OCI-LY7 (cell line): ENCODE measurements around the gene MSH2. TPM values are rescaled to one million over a fixed set of nuclear protein-coding genes. Genes with fewer than 3 reads are reported as not detected.

Source experiments
- BruUV-seq: library from RNA; stranded (reverse); fragments of 400-500 nt; replicated peaks from 2 replicates; lab custom pipeline; 2021; lab: Mats Ljungman, UMichigan
- CTCF ChIA-PET: fragments of 300-600 bp; sonication (Branson Sonifier 250); formaldehyde crosslinking; loops from one replicate; lab custom pipeline; 2022; ENCODE audit warnings: antibody characterized with exemption; ENCODE audit not compliant: unreplicated experiment; lab: Charles Lee
- POLR2A ChIA-PET: fragments of 300-600 bp; sonication (Branson Sonifier 250); formaldehyde crosslinking; loops from one replicate; lab custom pipeline; 2022; ENCODE audit warnings: antibody characterized with exemption; lab: Charles Lee
- DNase-seq: peaks from one replicate; pipeline ENCODE4 v3.0.0-alpha.2; 2015; ENCODE audit warnings: low spot score
- H2AFZ ChIP-seq: fragments of 200-600 bp; sonication (generic), shearing (Covaris generic); 2 replicates; pipeline ENCODE4 v1.6.1; 2014; ENCODE audit warnings: mild to moderate bottlenecking, antibody characterized with exemption, low read length, moderate library complexity
- H3K27ac ChIP-seq: fragments of 200-600 bp; sonication (generic); 2 replicates; pipeline ENCODE4 v1.5.1; 2014; ENCODE audit warnings: mixed run types, low read depth, mild to moderate bottlenecking, moderate library complexity, low read length, inconsistent platforms; ENCODE audit not compliant: poor library complexity, severe bottlenecking
- H3K36me3 ChIP-seq: fragments of 200-600 bp; sonication (generic); 2 replicates; pipeline ENCODE4 v1.6.1; 2014; ENCODE audit warnings: mild to moderate bottlenecking, antibody characterized with exemption, low read length, moderate library complexity, mixed read lengths; ENCODE audit not compliant: insufficient read depth
- H3K4me1 ChIP-seq: fragments of 200-600 bp; sonication (generic); 2 replicates; pipeline ENCODE4 v1.5.1; 2014; ENCODE audit warnings: mild to moderate bottlenecking, low read length; ENCODE audit not compliant: insufficient read depth, poor library complexity, severe bottlenecking
- H3K4me2 ChIP-seq: fragments of 200-600 bp; sonication (generic); 2 replicates; pipeline ENCODE4 v1.6.1; 2014; ENCODE audit warnings: mild to moderate bottlenecking, low read length
- H3K4me3 ChIP-seq: fragments of 200-600 bp; sonication (generic); 2 replicates; pipeline ENCODE4 v1.5.1; 2014; ENCODE audit warnings: mild to moderate bottlenecking, low read depth, low read length; ENCODE audit not compliant: poor library complexity, severe bottlenecking
- H3K79me2 ChIP-seq: fragments of 200-600 bp; sonication (generic); 2 replicates; pipeline ENCODE4 v1.6.1; 2016; ENCODE audit warnings: low read depth, mild to moderate bottlenecking, low read length, moderate library complexity, mixed read lengths; ENCODE audit not compliant: insufficient read depth
- H3K9me2 ChIP-seq: fragments of 200-600 bp; sonication (generic); 2 replicates; pipeline ENCODE4 v1.6.1; 2016; ENCODE audit warnings: mild to moderate bottlenecking, low read length, mixed read lengths; ENCODE audit not compliant: insufficient read depth
- H3K9me3 ChIP-seq: fragments of 200-600 bp; sonication (generic); 2 replicates; pipeline ENCODE4 v1.6.1; 2014; ENCODE audit warnings: mild to moderate bottlenecking, mixed run types, low read length, mixed read lengths
- H4K20me1 ChIP-seq: fragments of 200-600 bp; sonication (generic); 2 replicates; pipeline ENCODE4 v1.6.1; 2014; ENCODE audit warnings: mild to moderate bottlenecking, antibody characterized with exemption, low read length, moderate library complexity, mixed read lengths; ENCODE audit not compliant: insufficient read depth
- CTCF ChIP-seq: fragments of 200-600 bp; sonication (generic); conservative IDR thresholded peaks from 2 replicates; pipeline ENCODE4 v1.5.1; 2014; ENCODE audit warnings: mild to moderate bottlenecking, antibody characterized with exemption, low read length, moderate library complexity, mixed read lengths
- EZH2phosphoT487 ChIP-seq: fragments of 200-600 bp; sonication (generic); IDR thresholded peaks from 2 replicates; pipeline ENCODE4 v1.6.1; 2018; ENCODE audit warnings: low read depth, borderline replicate concordance, mild to moderate bottlenecking, mixed run types, antibody characterized with exemption, low read length, moderate library complexity, mixed read lengths
- intact Hi-C: fragments of 100-400 bp; cut with micrococcal nuclease; formaldehyde crosslinking; loops from one replicate; pipeline ENCODE4 v1.10.0; 2022; ENCODE audit not compliant: unreplicated experiment
- total RNA-seq, 2 experiments: library from RNA; depleted of rRNA in 1 of 2; stranded (reverse); fragments of >200 nt in 1 of 2; shearing (Covaris generic) in 1 of 2; gene quantifications; 2 replicates each; pipeline ENCODE4 v1.2.3, GENCODE V29; 2014 to 2022

The MSH2 gene
- total RNA-seq, 2 experiments from 2014 or later: 96.8 to 97.8 TPM

GRCh38 chr2:47518497-47519146 is 115.7 kb downstream of the MSH2 start:
- Histone ChIP-seq H3K4me1 (peaks cover 50% of the 10 kb centered on the region), H3K9me2 (no peaks in the 10 kb centered on the region), H3K36me3 (peaks cover 6% of the 10 kb centered on the region; the same call in 1 of the 2 replicates), H4K20me1 (no peaks in the 10 kb centered on the region), H3K4me2 (peak overlapping the region; percentile 98), H3K27ac (peak overlapping the region; percentile 96), H3K79me2 (peaks cover 35% of the 10 kb centered on the region), H2AFZ (peak overlapping the region; percentile 12; the same call in 1 of the 2 replicates), H3K4me3 (peak overlapping the region; percentile 77), H3K9me3 (no peaks in the 10 kb centered on the region)
- intact Hi-C loops: loop anchor here (5.0 kb wide), 1 partner anchor 81 kb away; no protein-coding TSS in a partner anchor
- peak; percentile 52 for DNase-seq
- ChIA-PET CTCF (interaction anchor here (1.9 kb wide), 1 partner anchor 32 kb away, joined by 5 read pairs; no protein-coding TSS in a partner anchor), POLR2A (interaction anchor here (0.7 to 3.1 kb wide), 14 partner anchors 9 to 300 kb away, joined by 3 to 19 read pairs (median 6); partner anchors contain the start of genes MSH2 and MSH6)
- TF ChIP-seq EZH2phosphoT487 (no peak), CTCF (peak; percentile 75)
- no TSS peak for BruUV-seq

GRCh38 chr2:47519147-47519537 is 116.2 kb downstream of the MSH2 start:
- H3K79me2 ChIP-seq: peaks cover 41% of the 10 kb centered on the region
- peak overlapping the region; percentile 12; the same call in 1 of the 2 replicates for H2AFZ ChIP-seq
- H3K4me3 ChIP-seq: peak overlapping the region; percentile 77
- POLR2A ChIA-PET: interaction anchor here (0.6 to 3.1 kb wide), 16 partner anchors 9 to 299 kb away, joined by 3 to 19 read pairs (median 5); partner anchors contain the start of genes MSH2 and MSH6
- no TSS peak for BruUV-seq
- H3K4me2 ChIP-seq: peak overlapping the region; percentile 98
- H3K27ac ChIP-seq: peak overlapping the region; percentile 96
- 0 out of 2 replicates have a peak, but pooled peaks cover 3% of the 10 kb centered on the region for H3K9me3 ChIP-seq
- H4K20me1 ChIP-seq: no peaks in the 10 kb centered on the region
- no peak for TF ChIP-seq EZH2phosphoT487
- TF ChIP-seq CTCF: no peak
- peak; percentile 64 for DNase-seq
- peaks cover 11% of the 10 kb centered on the region for H3K36me3 ChIP-seq
- no peaks in the 10 kb centered on the region for H3K9me2 ChIP-seq
- peaks cover 54% of the 10 kb centered on the region for H3K4me1 ChIP-seq
- intact Hi-C loops: loop anchor here (5.0 kb wide), 1 partner anchor 82 kb away; no protein-coding TSS in a partner anchor
- CTCF ChIA-PET: interaction anchor here (1.9 kb wide), 1 partner anchor 32 kb away, joined by 5 read pairs; no protein-coding TSS in a partner anchor
